Measurements from ENCODE around the gene TMEM150C.

- TF ChIP-seq ZFP3 (CRISPR knock-in tag; IDR thresholded peaks at IDR 0.05) = no peak
- no peak for TF ChIP-seq TOX (CRISPR knock-in tag; IDR thresholded peaks at IDR 0.05; ENCODE audit: borderline replicate concordance)
- no peak for TF ChIP-seq CREB5 (CRISPR knock-in tag; IDR thresholded peaks at IDR 0.05; ENCODE audit: low read depth)
- no peak for TF ChIP-seq ZFP30 (CRISPR knock-in tag; IDR thresholded peaks at IDR 0.05)
- no peak for TF ChIP-seq PATZ1 (CRISPR knock-in tag; IDR thresholded peaks at IDR 0.05; ENCODE audit: borderline replicate concordance)
- no peak for TF ChIP-seq ESRRG (CRISPR knock-in tag; IDR thresholded peaks at IDR 0.05)
- no peak for TF ChIP-seq TSHZ2 (CRISPR knock-in tag; IDR thresholded peaks at IDR 0.05)
These were observed 15.7 kb upstream of the TMEM150C start for GRCh38 chr4:82577451-82577850.
